Activated CD4-positive, alpha-beta T cell treated with anti-CD3 and anti-CD28 coated beads, Interleukin-2, amount 10 ng/mL, durations not matched to agents 7 days and 5 days (primary cell): Measurements from ENCODE around the gene KLK10. TPM values are rescaled to one million over a fixed set of nuclear protein-coding genes. Genes with fewer than 3 reads are reported as not detected.

Experiments used
- CTCF ChIA-PET: fragments of 350-600 bp; sonication (Branson Sonifier 250); formaldehyde crosslinking; loops from one replicate; lab custom pipeline; 2021; ENCODE audit warnings: antibody characterized with exemption; lab: Charles Lee
- POLR2A ChIA-PET: fragments of 350-600 bp; sonication (Branson Sonifier 250); formaldehyde crosslinking; loops from one replicate; lab custom pipeline; 2021; ENCODE audit warnings: antibody characterized with exemption; lab: Charles Lee
- DNase-seq: peaks from one replicate; pipeline ENCODE4 v3.0.0-alpha.2; 2020
- H3K27ac Mint-ChIP-seq: one replicate; pipeline ENCODE4 v1.8.0; 2021; ENCODE audit warnings: mild to moderate bottlenecking, moderate library complexity, mixed read lengths
- H3K27me3 Mint-ChIP-seq: one replicate; pipeline ENCODE4 v1.8.0; 2021; ENCODE audit warnings: mixed read lengths
- H3K36me3 Mint-ChIP-seq: one replicate; pipeline ENCODE4 v1.8.0; 2021; ENCODE audit warnings: low read depth, mixed read lengths
- H3K4me1 Mint-ChIP-seq: one replicate; pipeline ENCODE4 v1.8.0; 2021; ENCODE audit warnings: mixed read lengths
- H3K4me3 Mint-ChIP-seq: one replicate; pipeline ENCODE4 v1.8.0; 2021; ENCODE audit warnings: mild to moderate bottlenecking, moderate library complexity, mixed read lengths
- H3K9me3 Mint-ChIP-seq: one replicate; pipeline ENCODE4 v1.8.0; 2021; ENCODE audit warnings: mixed read lengths
- total RNA-seq, 2 experiments: library from RNA; stranded (reverse); gene quantifications; one replicate each; pipeline ENCODE4 v1.2.3, GENCODE V29; 2021

Gene KLK10, protein sequence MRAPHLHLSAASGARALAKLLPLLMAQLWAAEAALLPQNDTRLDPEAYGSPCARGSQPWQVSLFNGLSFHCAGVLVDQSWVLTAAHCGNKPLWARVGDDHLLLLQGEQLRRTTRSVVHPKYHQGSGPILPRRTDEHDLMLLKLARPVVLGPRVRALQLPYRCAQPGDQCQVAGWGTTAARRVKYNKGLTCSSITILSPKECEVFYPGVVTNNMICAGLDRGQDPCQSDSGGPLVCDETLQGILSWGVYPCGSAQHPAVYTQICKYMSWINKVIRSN
- total RNA-seq = not detected

DNA sequence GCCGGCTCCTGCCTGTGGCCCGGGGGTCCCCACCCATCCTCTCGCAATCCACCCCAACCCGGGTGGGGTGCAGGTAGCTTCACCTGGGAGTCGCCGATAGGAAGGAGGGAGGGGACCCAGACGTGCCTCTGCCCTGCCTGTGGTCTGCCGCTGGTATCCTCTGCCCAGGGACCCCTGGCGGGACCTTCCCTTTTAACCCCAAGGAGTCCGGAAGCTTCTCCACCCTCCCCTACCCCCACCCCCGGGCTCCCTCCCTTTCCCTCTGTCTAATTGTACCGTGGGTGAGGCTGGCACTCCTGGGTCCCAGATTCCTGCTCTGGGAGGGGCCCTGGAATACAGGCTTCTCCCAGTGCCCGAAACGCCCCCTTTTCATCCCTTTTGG lies at the start of gene KLK10:
Gene KLK10, minus strand, starts transcription at position 166 of the 382 bp plus-strand sequence. CDS start 579 bp downstream, outside the sequence.
- Mint-ChIP-seq H3K36me3 (peaks cover 2% of the 10 kb centered on the region), H3K9me3 (no peaks in the 10 kb centered on the region), H3K4me3 (no peak within 1 kb of the TSS), H3K27me3 (peaks cover 60% of the 10 kb centered on the region), H3K27ac (no peak within 1 kb of the TSS), H3K4me1 (peaks cover 18% of the 10 kb centered on the region)
- POLR2A ChIA-PET = no interaction called here
- DNase-seq = no peak
- CTCF ChIA-PET = no interaction called here

DNA sequence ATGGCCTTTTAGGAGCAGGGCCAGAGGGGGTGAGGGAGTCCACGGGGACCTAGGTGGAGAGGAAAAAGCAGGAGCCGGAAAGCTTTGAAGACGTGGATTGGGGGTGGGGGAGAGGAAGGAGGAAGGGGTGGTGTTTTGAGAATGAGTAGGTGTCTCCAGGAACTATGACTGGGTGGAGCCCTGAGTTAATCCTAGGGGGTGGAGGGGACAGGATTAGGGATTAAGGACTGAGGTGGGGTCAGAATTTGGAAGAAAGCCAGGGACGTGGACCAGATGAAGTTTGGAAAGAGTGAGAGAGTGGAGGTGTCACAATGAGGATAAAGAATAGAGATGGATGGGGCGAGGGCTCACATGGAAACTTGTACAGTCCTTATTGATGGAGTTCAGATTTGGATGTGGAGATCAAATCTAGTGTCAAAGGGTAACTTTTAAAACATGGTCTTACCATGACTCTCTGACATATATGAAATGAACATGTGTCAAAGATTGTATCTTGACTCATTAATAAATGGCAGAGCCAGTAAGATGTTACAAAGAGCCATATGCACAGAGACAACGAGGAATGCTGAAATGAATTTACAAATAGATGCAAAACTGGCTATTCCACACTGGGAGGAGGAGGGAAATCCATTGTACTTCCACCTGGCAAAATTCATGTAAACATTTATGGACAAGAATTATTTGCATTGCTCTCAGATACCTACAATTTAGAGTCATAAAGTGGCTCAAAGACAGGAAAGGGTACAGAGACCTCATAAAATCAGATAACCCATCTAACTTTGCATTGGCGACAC lies 47.1 kb upstream of the KLK10 start:
- POLR2A ChIA-PET = no interaction called here
- DNase-seq = no peak
- Mint-ChIP-seq H3K4me3 (no peak overlapping the region), H3K27me3 (peaks cover 25% of the 10 kb centered on the region), H3K27ac (no peak overlapping the region), H3K36me3 (no peaks in the 10 kb centered on the region), H3K9me3 (no peaks in the 10 kb centered on the region), H3K4me1 (peaks cover 3% of the 10 kb centered on the region)
- CTCF ChIA-PET = interaction anchor here (0.6 to 1.0 kb wide), 2 partner anchors 34 to 157 kb away, joined by 3 read pairs; no protein-coding TSS in a partner anchor

DNA sequence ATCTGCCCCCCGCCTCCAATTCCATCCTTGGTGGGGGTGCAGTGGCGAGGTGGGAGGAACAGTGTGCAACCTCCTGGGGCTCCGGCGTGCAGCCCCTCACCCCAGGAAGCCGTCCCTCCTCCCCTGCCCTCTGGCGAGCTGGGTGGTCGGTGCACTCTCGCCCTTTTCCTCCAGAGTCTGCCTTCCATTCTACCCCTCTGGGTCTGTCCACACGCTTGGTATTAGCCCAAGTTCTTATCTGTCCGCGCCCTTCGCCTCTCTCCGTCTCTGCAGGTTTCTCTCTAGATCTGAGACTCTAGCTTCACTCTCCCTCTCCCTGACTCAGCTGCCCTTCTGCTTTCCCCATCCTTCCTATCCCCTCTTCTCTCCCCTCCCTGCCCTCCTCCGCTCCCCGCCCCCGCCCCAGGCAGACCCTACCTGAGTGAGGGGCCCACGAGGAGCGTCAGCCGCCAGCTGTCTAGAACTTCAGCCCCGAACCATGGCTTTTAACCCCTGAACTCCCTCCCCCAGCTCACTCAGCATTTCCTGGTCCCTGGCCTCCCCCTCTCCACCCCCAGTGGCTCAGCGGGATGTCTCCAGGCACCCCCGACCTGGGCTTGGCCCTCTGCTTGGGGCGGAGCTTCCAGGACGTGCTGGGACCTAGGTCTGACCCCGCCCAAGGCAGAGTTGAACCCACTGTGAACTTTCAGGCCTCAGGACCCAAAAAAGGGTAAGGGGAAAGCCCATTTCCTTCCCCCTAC lies 45.9 kb upstream of the KLK10 start:
- H3K4me1 Mint-ChIP-seq = peaks cover 3% of the 10 kb centered on the region

DNA sequence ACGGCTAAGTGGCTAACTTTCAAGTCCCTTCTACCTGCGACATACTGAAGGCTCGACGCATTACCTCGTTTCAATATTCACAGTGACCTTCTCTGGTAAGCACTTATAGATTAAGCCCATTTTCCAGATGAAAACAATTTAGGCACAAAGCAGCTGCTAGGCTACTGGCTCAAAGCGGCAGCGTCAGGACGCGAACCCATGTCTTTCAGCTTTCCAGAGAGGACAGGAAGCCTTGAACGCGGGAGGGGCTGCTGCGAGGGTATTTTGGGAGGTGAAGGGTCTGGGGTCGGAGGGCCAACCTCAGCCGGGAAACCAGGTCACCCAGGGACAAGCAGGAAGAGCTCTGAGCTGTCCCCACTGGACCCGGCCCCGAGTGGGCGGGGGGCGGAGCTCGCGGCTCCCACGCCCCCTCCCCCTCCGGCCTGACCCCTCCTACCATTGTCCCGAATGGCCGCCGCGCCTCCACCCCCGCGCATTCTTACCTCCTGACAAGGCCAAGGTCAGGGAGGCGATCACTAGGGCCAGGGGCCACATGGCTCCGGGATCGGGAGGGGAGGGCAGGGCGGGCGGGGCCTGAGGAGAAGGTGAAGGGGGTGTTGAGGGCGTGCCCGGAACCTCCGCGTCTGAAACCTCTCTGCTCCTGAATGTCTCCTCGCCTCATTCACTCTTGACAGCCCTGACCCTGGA lies 45.2 kb upstream of the KLK10 start, which contains the start of gene KLK13:
Gene KLK13, minus strand, starts transcription at position 559 of the 687 bp plus-strand sequence. Its CDS starts 25 bp downstream, at position 534.
- ChIA-PET POLR2A (no interaction called here), CTCF (no interaction called here)
- H3K9me3 Mint-ChIP-seq = no peaks in the 10 kb centered on the region
- DNase-seq = no peak
- no peak within 1 kb of the TSS for H3K4me3 Mint-ChIP-seq
- no peaks in the 10 kb centered on the region for H3K36me3 Mint-ChIP-seq
- no peak within 1 kb of the TSS for H3K27ac Mint-ChIP-seq
- peaks cover 3% of the 10 kb centered on the region for H3K4me1 Mint-ChIP-seq
- H3K27me3 Mint-ChIP-seq = peaks cover 30% of the 10 kb centered on the region

More for the DNA sequence above, 45.9 kb upstream of the KLK10 start:
- Mint-ChIP-seq H3K27ac (no peak overlapping the region), H3K36me3 (no peaks in the 10 kb centered on the region), H3K4me3 (no peak overlapping the region), H3K27me3 (peaks cover 30% of the 10 kb centered on the region), H3K9me3 (no peaks in the 10 kb centered on the region)
- CTCF ChIA-PET = interaction anchor here (0.6 kb wide), 1 partner anchor 158 kb away, joined by 3 read pairs; no protein-coding TSS in a partner anchor
- DNase-seq = no peak
- POLR2A ChIA-PET = no interaction called here

DNA sequence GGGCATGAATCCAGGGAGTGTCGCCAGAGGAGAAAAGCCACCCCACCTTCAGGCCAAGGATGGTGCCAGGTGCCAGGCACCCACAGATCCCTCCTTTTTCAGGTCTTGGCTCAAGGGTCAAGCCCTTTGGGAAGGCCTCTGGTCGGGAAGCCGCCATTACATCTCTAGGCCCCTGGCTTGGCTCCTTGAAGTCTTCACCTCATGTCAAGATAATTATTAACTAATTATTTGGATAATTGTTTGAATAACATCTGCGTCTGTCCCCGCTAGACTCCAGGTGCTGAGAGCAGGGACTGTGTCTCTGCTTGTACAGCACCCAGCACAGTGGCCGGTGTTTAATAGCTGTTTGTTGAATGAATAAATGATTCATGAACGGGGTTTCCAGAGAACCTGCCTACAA lies 44.2 kb upstream of the KLK10 start:
- no peak for DNase-seq
- peaks cover 33% of the 10 kb centered on the region for H3K27me3 Mint-ChIP-seq
- no peaks in the 10 kb centered on the region for H3K36me3 Mint-ChIP-seq
- ChIA-PET CTCF (interaction anchor here (1.6 kb wide), 1 partner anchor 19 kb away, joined by 5 read pairs; no protein-coding TSS in a partner anchor), POLR2A (no interaction called here)
- no peak overlapping the region for H3K4me3 Mint-ChIP-seq
- no peak overlapping the region for H3K27ac Mint-ChIP-seq
- peaks cover 3% of the 10 kb centered on the region for H3K4me1 Mint-ChIP-seq
- no peaks in the 10 kb centered on the region for H3K9me3 Mint-ChIP-seq

DNA sequence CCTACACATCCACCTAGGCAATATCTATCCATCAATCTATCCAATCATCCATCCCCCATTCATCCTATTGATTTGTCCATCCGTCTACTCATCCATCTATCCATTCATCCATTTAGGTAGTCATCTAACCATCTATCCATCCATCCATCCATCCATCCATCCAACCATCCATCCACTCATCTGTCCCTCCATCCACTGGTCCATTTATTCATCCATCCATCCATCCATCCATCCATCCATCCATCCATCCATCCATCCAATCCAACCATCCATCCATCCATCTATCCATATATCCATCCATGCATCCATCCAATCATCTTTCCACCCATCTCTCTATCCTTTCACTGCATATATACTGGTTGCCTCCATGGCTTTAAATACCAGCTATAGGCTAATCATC lies 41.5 kb upstream of the KLK10 start:
- no peaks in the 10 kb centered on the region for H3K36me3 Mint-ChIP-seq
- ChIA-PET CTCF (no interaction called here), POLR2A (no interaction called here)
- DNase-seq = no peak
- H3K27ac Mint-ChIP-seq = no peak overlapping the region
- H3K27me3 Mint-ChIP-seq = peaks cover 27% of the 10 kb centered on the region
- peaks cover 2% of the 10 kb centered on the region for H3K4me1 Mint-ChIP-seq
- H3K4me3 Mint-ChIP-seq = no peak overlapping the region
- no peaks in the 10 kb centered on the region for H3K9me3 Mint-ChIP-seq

DNA sequence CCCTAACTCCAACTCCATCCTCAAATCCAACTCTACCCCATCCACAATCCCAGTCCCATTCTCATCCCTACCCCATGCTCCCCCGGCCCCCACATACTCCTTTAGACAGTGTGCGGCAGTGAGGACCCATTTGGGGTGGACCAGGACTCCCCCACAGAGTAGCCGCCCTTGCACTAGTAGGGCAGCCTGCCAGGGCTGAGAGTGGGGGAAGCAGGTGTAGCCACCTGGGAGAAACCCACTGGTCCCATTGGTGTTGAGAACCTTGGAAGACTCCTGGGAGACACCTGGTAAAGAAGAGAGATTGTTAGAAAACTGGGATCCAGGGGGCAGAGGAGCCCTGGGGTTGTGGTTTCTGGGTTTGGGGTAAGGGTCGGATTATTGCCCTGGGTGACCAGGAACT lies 40.8 kb upstream of the KLK10 start:
- no peak for DNase-seq
- Mint-ChIP-seq H3K27me3 (peaks cover 28% of the 10 kb centered on the region), H3K27ac (no peak overlapping the region), H3K9me3 (no peaks in the 10 kb centered on the region), H3K36me3 (no peaks in the 10 kb centered on the region), H3K4me3 (no peak overlapping the region), H3K4me1 (no peaks in the 10 kb centered on the region)
- POLR2A ChIA-PET = no interaction called here
- CTCF ChIA-PET = no interaction called here

DNA sequence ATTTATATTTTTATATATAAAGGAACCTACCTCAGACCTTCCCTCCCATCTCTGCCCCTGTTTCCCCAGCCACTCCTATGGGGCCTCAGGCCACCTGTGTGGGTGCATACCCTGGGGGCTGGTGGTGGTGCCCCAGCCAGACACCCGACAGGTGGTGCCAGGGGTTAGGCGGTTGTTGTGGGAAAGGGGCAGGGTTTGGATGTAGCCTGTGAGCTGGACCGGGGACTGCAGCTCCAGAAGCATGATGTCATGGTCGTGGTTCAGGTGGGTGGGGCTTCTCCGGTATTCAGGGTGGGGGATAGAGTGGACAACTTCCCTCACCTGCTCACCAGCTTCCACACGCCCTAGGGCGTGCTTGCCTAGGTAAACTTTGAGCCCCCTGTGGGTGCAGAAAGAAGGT lies 40.2 kb upstream of the KLK10 start:
- ChIA-PET CTCF (no interaction called here), POLR2A (no interaction called here)
- Mint-ChIP-seq H3K27ac (no peak overlapping the region), H3K4me3 (no peak overlapping the region), H3K27me3 (peaks cover 25% of the 10 kb centered on the region), H3K9me3 (no peaks in the 10 kb centered on the region), H3K36me3 (no peaks in the 10 kb centered on the region), H3K4me1 (no peaks in the 10 kb centered on the region)
- no peak for DNase-seq

DNA sequence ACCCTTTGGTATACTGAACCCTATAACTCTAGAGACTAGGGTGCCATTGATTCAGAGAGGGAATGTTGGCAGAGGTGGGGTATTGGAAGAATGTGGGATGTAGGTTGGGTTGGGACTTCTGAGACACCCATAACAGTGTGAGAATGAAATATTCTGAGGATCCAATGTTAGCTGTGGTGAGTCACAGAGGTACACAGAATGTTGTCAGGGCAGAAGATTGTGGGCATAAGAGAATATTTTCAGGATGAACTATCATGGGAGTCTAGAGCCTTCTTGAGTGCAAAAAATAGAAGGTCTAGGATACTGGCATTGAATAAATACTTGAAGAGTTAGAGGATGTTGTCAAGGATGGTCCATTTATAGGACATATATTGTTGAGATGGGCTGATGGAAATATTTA lies 36.4 kb upstream of the KLK10 start:
- CTCF ChIA-PET = no interaction called here
- POLR2A ChIA-PET = no interaction called here
- no peaks in the 10 kb centered on the region for H3K4me1 Mint-ChIP-seq
- peaks cover 29% of the 10 kb centered on the region for H3K27me3 Mint-ChIP-seq
- no peaks in the 10 kb centered on the region for H3K36me3 Mint-ChIP-seq
- H3K27ac Mint-ChIP-seq = no peak overlapping the region
- H3K9me3 Mint-ChIP-seq = no peaks in the 10 kb centered on the region
- no peak for DNase-seq
- H3K4me3 Mint-ChIP-seq = no peak overlapping the region

DNA sequence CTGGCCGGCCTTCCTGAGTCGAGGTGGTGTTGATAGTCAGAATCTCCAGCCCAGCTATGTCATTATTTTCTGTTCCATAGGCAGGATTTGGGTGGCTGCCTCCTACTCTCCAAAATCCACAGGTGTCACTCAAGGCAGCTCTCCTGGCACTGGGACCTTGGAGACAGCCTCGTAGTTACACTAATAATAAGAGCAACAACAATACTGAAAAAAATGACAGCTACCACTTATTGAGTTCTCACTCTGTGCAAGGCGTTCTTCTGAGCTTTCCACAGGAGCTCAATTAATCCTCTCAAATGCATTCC lies 27.5 kb upstream of the KLK10 start:
- Mint-ChIP-seq H3K27me3 (peaks cover 8% of the 10 kb centered on the region), H3K9me3 (no peaks in the 10 kb centered on the region), H3K4me1 (no peaks in the 10 kb centered on the region), H3K36me3 (no peaks in the 10 kb centered on the region), H3K4me3 (no peak overlapping the region), H3K27ac (no peak overlapping the region)
- ChIA-PET CTCF (no interaction called here), POLR2A (no interaction called here)
- no peak for DNase-seq

DNA sequence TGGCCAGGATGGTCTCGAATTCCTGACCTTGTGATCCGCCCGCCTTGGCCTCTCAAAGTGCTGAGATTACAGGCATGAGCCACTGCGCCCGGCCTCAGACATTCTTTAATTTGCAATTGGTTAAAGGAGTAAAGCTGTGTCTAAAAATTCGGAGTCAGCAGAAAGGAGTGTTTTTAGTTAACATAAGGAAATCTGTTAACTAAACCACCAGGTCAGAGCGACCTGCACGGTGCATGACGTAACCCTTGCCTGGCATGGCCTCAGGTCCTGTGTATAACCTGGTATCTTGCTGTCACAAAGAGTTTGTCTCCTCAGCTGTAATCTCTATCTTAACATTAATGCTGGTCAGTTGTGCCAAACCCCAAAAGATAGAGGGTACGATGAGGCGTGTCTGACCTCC lies 24.8 kb upstream of the KLK10 start:
- DNase-seq = no peak
- ChIA-PET CTCF (interaction anchor here (0.8 to 1.5 kb wide), 3 partner anchors 9 to 47 kb away, joined by 3 to 5 read pairs (median 3); partner anchors contain the start of gene KLK12), POLR2A (no interaction called here)
- H3K4me1 Mint-ChIP-seq = no peaks in the 10 kb centered on the region
- H3K36me3 Mint-ChIP-seq = no peaks in the 10 kb centered on the region
- no peak overlapping the region for H3K4me3 Mint-ChIP-seq
- no peaks in the 10 kb centered on the region for H3K9me3 Mint-ChIP-seq
- H3K27ac Mint-ChIP-seq = no peak overlapping the region
- peaks cover 8% of the 10 kb centered on the region for H3K27me3 Mint-ChIP-seq

DNA sequence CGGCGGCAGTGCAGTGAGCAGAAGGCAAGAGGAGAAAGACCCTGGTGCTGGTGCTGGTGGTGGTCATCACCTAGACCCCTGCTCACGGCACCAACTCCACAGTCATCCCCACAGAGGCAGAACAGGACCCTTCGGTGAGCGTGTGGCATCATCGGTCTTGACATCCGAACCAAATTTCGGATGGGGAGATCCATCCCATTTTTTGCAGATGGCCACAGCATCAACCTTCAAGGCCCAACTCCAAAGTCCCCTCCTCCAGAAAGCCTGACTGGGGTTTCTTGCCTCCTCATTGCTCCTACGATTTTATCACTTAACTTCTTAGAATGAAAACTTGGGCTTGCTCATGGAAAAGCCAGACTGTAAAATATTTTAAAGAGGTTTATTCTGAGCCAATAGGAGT lies 24.0 kb upstream of the KLK10 start:
- ChIA-PET CTCF (interaction anchor here (0.8 kb wide), 1 partner anchor 8 kb away, joined by 3 read pairs; the partner anchor contains the start of gene KLK12), POLR2A (no interaction called here)
- H3K4me1 Mint-ChIP-seq = no peaks in the 10 kb centered on the region
- H3K9me3 Mint-ChIP-seq = no peaks in the 10 kb centered on the region
- no peaks in the 10 kb centered on the region for H3K36me3 Mint-ChIP-seq
- H3K4me3 Mint-ChIP-seq = no peak overlapping the region
- H3K27me3 Mint-ChIP-seq = peaks cover 8% of the 10 kb centered on the region
- DNase-seq = no peak
- peak overlapping the region; percentile 44 for H3K27ac Mint-ChIP-seq
